Adipose tissue (tissue), 3 donors: ENCODE data around the gene ITGAV. TPM values are rescaled to one million over a fixed set of nuclear protein-coding genes. Genes with fewer than 3 reads are reported as not detected.

Experiments used
- H3K27ac ChIP-seq: one replicate; pipeline ENCODE4 v1.5.1; 2013; ENCODE audit warnings: low read depth, low read length
- WGBS, 3 donors: extraction: QIAGEN DNeasy Blood & Tissue Kit; methylation state at CpG; one replicate each; pipeline ENCODE4 v1.1.7; 2013; 5-methylcytosine and 5-hydroxymethylcytosine counted together
- polyA plus RNA-seq, 3 donors: library from polyadenylated mRNA; stranded (reverse); fragments of 200-250 nt; gene quantifications; one replicate each; pipeline ENCODE4 v1.2.3, GENCODE V29; 2013
- donor health status: healthy with polysubstance abuse.
- donor health status: Bipolar disorder and iron deficiency.
- donor health status: healthy.

The ITGAV gene
- polyA plus RNA-seq, 3 donors, result 10.7 to 33.2 (median 16.6) TPM

GRCh38 chr2:186599186-186599778 lies 9.4 kb downstream of the ITGAV start:
- H3K27ac ChIP-seq, result no peak overlapping the region
- 72 to 84% (median 79%) methylated on average over 3 of the region's 3 CpGs for WGBS, 3 donors

- no peak overlapping the region for H3K27ac ChIP-seq
Measured at GRCh38 chr2:186603286-186603685, 13.4 kb downstream of the ITGAV start.

GRCh38 chr2:186605041-186605440 lies 15.2 kb downstream of the ITGAV start:
- H3K27ac ChIP-seq, result no peak overlapping the region
- WGBS, 3 donors, result 37 to 83% (median 65%) methylated on average over 3 of the region's 3 CpGs

More at GRCh38 chr2:186603286-186603685, 13.4 kb downstream of the ITGAV start:
- 86 to 94% (median 87%) methylated on average over 1 of the region's 1 CpG for WGBS, 3 donors

GRCh38 chr2:186607660-186608324 lies 17.9 kb downstream of the ITGAV start:
- no peak overlapping the region for H3K27ac ChIP-seq
- 94 to 96% (median 95%) methylated on average over 6 of the region's 6 CpGs for WGBS, 3 donors

- H3K27ac ChIP-seq, result no peak overlapping the region
- WGBS, 3 donors, result 60 to 84% (median 72%) methylated on average over 7 of the region's 7 CpGs
Measured at GRCh38 chr2:186610785-186611184, 20.9 kb downstream of the ITGAV start.

- 77 to 95% (median 90%) methylated on average over 2 of the region's 2 CpGs for WGBS, 3 donors
- no peak overlapping the region for H3K27ac ChIP-seq
Measured at GRCh38 chr2:186611526-186611925, 21.7 kb downstream of the ITGAV start.

- no peak overlapping the region for H3K27ac ChIP-seq
- 86 to 97% (median 95%) methylated on average over 2 of the region's 2 CpGs for WGBS, 3 donors
Measured at GRCh38 chr2:186612026-186612425, 22.2 kb downstream of the ITGAV start.

GRCh38 chr2:186612555-186613440 lies 22.9 kb downstream of the ITGAV start:
- WGBS, 3 donors, result 57 to 61% (median 58%) methylated on average over 2 of the region's 2 CpGs
- no peak overlapping the region for H3K27ac ChIP-seq

- H3K27ac ChIP-seq, result no peak overlapping the region
- WGBS, 3 donors, result 53 to 89% (median 88%) methylated on average over 2 of the region's 2 CpGs
Measured at GRCh38 chr2:186614373-186614772, 24.5 kb downstream of the ITGAV start.

- WGBS, 3 donors, result 43 to 68% (median 59%) methylated on average over 4 of the region's 4 CpGs
- H3K27ac ChIP-seq, result no peak overlapping the region
Measured at GRCh38 chr2:186617148-186617547, 27.3 kb downstream of the ITGAV start.

- WGBS, 3 donors, result 64 to 85% (median 69%) methylated on average over 1 of the region's 1 CpG
- H3K27ac ChIP-seq, result no peak overlapping the region
Measured at GRCh38 chr2:186617771-186618170, 27.9 kb downstream of the ITGAV start.

GRCh38 chr2:186618696-186619095 lies 28.8 kb downstream of the ITGAV start:
- H3K27ac ChIP-seq, result no peak overlapping the region
- 80 to 88% (median 85%) methylated on average over 1 of the region's 1 CpG for WGBS, 3 donors

- no peak overlapping the region for H3K27ac ChIP-seq
- WGBS, 3 donors, result 91 to 99% (median 92%) methylated on average over 2 of the region's 2 CpGs
Measured at GRCh38 chr2:186623084-186623483, 33.2 kb downstream of the ITGAV start.

- H3K27ac ChIP-seq, result no peak overlapping the region
- 91 to 97% (median 94%) methylated on average over 3 of the region's 3 CpGs for WGBS, 3 donors
Measured at GRCh38 chr2:186624276-186624675, 34.4 kb downstream of the ITGAV start.

GRCh38 chr2:186629250-186629996 lies 39.6 kb downstream of the ITGAV start:
- H3K27ac ChIP-seq, result no peak overlapping the region
- WGBS, 3 donors, result 66 to 75% (median 69%) methylated on average over 1 of the region's 1 CpG

GRCh38 chr2:186632417-186632816 lies 42.6 kb downstream of the ITGAV start:
- H3K27ac ChIP-seq, result no peak overlapping the region
- WGBS, 3 donors, result 96 to 100% (median 98%) methylated on average over 2 of the region's 2 CpGs

- no peak overlapping the region for H3K27ac ChIP-seq
Measured at GRCh38 chr2:186634701-186635100, 44.8 kb downstream of the ITGAV start.

- 69 to 95% (median 84%) methylated on average over 11 of the region's 11 CpGs for WGBS, 3 donors
- H3K27ac ChIP-seq, result no peak overlapping the region
Measured at GRCh38 chr2:186636800-186637496, 47.1 kb downstream of the ITGAV start.
